Activated naive CD4-positive, alpha-beta T cell treated with anti-CD3 and anti-CD28 coated beads, Interleukin-2, amount 50 U/mL, for 72 hours (primary cell): ENCODE data around the gene SLCO2A1. TPM values are rescaled to one million over a fixed set of nuclear protein-coding genes. Genes with fewer than 3 reads are reported as not detected.

ENCODE experiments used
- ATAC-seq, 2 donors: fragments of 150-1000 bp; cut with Tn5 transposase; 2 replicates each; pipeline ENCODE4 v1.10.0; 2021; ENCODE audit warnings: mild to moderate bottlenecking in 2 of 2, moderate library complexity in 2 of 2
- DNase-seq, 2 donors: peaks; one replicate each; pipeline ENCODE4 v3.0.0; 2021 to 2022; ENCODE audit warnings: low spot score in 2 of 2
- H3K27ac Mint-ChIP-seq, 2 donors: one replicate each; pipeline ENCODE4 v1.8.0; 2022; ENCODE audit warnings: mild to moderate bottlenecking in 2 of 2, mixed read lengths in 2 of 2
- H3K36me3 Mint-ChIP-seq, 2 donors: one replicate each; pipeline ENCODE4 v1.8.0; 2022; ENCODE audit warnings: mixed read lengths in 2 of 2
- H3K9me3 Mint-ChIP-seq, 2 donors: one replicate each; pipeline ENCODE4 v1.8.0; 2022; ENCODE audit warnings: mixed read lengths in 2 of 2
- total RNA-seq, 2 donors: library from RNA; stranded (reverse); gene quantifications; one replicate each; pipeline ENCODE4 v1.2.3, GENCODE V29; 2022

The SLCO2A1 gene
- total RNA-seq, 2 donors from 2014 or later = not detected

DNA sequence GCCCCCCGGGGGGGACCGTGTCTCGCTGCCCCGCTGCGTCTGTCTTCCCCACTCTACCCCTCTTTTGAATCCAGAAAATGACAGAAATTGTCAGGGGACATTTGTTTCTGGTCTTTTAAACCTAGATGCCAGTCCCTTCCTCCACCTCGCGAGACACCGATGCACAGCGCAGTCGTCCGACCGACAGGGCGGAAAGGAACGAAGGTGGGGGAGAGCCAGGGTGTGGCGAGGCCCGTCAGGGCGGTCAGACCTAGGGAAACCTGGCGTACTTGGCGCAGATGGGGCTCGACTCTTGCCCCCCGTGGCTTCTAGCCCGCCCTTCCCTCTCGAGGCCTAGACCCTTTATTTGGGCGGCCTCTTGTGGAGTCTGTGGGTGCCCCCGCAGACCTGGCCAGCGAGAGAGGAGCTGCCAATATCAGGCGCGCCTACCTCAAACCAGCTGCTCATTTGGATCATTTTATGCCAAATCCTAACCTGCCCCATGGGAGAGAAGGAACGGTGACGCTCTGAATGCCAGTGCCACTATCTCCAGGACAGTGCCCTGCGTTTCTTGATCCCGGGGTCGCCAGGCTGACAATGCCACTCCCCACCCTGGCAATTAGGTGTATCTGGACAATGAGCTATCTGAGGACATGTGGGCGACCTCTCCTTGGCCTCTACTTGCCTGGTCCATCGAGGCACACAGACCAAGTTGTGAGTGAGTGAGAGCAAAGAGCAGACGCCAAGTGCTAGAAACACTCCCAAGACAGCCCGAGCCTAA, 133.5 kb downstream of the SLCO2A1 start:
- ATAC-seq (peak in 1 of 2 donors; percentile 42), DNase-seq (no peak)
- H3K27ac Mint-ChIP-seq = no peak overlapping the region
- no peaks in the 10 kb centered on the region for H3K36me3 Mint-ChIP-seq
- H3K9me3 Mint-ChIP-seq = no peaks in the 10 kb centered on the region

GRCh38 chr3:133895208-133896001, 134.3 kb downstream of the SLCO2A1 start, which contains the start of gene RAB6B:
Gene RAB6B (minus strand): TSS chr3:133895882. CDS start chr3:133895466, 416 bp downstream.
- H3K9me3 Mint-ChIP-seq = no peaks in the 10 kb centered on the region
- peak; percentile 41 to 88 for ATAC-seq
- H3K36me3 Mint-ChIP-seq = no peaks in the 10 kb centered on the region
- peak in 1 of 2 donors; percentile 38 for DNase-seq
- H3K27ac Mint-ChIP-seq = no peak within 1 kb of the TSS

DNA sequence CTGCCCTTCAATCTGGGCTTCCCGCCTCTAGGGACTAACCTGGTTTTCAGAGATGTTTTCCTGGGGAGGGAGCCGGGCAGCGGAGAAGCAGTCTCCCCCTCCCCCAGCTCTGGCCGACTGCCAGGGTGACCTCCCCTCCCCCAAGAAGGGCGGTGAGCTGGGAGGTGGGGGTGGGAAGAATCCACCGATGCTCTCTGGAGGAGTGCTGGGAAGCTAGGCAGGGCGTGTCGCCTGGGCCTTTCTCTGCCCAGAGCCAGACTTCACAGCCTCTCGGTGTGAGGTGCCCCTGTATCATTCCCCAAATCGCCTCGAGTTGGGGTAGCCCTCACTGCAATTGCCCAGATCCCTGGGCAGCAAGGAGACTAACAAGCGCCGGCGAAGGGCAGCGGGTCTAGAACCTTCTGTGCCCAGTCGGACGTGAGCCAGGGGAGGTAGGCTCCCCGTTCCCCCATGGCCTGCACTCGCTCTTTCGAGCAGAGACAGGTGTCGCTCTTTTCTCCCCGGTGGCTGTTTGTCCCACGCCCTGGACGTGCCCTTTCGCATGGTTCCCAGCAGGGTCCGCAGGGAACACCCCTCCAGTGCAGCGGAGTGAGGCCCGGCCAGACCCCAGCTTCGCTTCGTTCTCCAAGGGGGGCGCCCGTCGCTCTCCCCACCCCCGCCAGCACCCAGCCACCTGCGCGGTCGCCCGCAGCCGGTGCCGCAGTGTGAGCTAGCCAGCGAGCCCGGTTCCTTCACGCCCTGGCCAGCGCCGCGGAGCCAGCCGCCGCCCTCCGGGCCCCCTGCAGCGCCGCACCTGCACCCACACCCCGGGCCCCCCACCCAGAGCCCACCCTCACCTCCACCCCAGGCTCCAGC, 135.1 kb downstream of the SLCO2A1 start:
- no peak overlapping the region for H3K27ac Mint-ChIP-seq

DNA sequence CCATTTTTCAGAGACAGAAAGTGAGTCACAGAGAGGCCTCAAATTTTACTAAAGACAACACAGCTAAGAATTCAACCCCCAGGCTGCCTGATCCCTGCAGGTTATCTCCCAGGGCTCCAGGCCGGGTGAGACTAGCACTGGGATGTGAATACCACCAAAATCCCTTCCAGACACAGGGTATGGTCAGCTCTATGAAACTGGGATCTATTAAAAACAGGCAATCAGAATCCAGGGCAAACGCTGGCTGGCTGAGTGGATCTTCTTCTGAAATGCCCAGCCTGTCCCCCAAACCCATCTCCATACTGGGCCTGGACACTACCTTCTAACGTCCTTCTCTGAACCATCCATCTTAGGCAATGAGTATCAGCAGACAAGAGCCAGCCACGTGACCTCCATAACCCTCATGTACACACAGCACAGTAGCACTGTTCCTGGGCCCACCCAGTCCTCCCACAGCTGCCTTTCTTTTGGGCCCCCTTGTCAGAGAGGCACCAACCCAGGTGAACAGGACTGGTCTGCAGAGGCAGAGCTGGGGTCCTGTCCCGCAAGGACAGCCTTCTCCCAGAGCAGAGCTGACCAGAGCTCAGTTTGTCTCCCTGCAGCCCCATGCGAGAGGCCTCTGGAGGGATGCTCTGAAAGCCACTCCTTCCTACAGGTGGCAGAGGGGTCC, 135.9 kb downstream of the SLCO2A1 start:
- no peaks in the 10 kb centered on the region for H3K9me3 Mint-ChIP-seq
- H3K27ac Mint-ChIP-seq = no peak overlapping the region
- ATAC-seq (no peak), DNase-seq (no peak)
- H3K36me3 Mint-ChIP-seq = no peaks in the 10 kb centered on the region

More for the DNA sequence above, 135.1 kb downstream of the SLCO2A1 start:
- ATAC-seq = peak in 1 of 2 donors; percentile 22
- no peak for DNase-seq
- H3K9me3 Mint-ChIP-seq = no peaks in the 10 kb centered on the region
- H3K36me3 Mint-ChIP-seq = no peaks in the 10 kb centered on the region

DNA sequence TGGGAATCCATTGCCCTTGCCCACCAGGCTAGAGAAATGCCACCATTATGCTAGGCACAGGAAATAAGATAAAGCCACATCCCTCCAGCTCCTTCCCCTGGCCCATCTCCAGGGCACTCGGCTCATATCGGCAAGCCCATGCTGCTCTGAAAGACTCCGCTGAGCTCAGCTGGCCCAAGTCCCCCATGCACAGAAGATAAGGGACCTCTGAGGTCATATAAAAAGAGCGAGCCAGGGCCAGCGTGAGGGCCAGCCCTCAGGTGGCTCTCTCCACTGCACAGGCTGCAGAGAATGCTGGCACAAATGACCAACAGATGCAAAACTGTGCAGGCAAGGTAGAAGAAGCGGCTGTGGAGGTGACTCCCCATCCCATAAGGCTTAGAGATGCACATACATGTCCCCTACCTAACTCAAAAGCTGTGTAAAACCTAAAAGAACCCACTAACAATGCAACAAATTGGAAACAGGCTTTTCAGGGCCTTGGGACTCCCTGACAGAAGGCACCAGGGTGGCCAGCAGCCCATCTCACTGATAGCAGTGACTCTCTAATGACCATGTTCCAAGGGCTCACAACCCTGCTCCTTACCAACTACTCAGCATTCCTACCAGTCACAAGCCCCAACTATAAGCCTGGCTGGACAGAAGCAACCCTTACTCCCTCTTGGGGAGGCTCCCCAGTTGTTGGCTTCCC, 137.0 kb downstream of the SLCO2A1 start:
- Mint-ChIP-seq H3K36me3 (no peaks in the 10 kb centered on the region), H3K27ac (no peak overlapping the region), H3K9me3 (no peaks in the 10 kb centered on the region)
- no peak for DNase-seq
- ATAC-seq = no peak

- ATAC-seq = no peak
- no peaks in the 10 kb centered on the region for H3K9me3 Mint-ChIP-seq
- no peaks in the 10 kb centered on the region for H3K36me3 Mint-ChIP-seq
- no peak for DNase-seq
- H3K27ac Mint-ChIP-seq = no peak overlapping the region
These were observed 137.9 kb downstream of the SLCO2A1 start for GRCh38 chr3:133891662-133892378.

DNA sequence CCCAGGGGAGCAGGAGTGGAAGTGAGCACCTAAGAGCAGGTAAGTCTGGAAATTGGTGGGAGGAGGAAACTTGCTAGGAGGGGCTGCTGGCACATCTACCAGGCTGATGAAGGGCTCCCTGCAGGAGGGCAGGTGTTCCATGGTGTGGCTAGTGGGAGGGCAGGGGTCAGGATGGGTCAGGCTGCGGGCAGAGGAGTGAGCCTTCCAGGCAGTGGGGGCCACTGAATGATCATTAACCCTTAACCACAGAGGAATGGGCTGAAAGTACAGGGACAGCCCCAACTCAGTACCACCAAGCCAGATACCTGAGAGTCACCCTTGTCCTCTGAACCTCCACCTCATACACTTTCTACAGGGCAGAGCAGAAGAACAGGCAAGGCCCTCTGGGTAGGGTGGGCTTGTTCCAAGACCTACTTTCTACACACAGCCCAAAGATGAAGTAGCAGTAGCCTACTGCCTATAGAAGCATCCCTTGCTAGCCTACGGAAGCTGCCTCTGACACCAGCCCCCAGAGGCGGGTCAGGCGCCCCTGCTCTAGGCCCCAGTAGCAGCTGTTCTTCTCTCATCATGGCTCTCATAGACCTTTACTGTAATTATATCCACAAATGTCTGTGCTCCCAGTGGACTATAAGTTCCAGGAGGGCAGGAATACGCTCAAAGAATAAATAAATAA, 138.6 kb downstream of the SLCO2A1 start:
- no peak for ATAC-seq
- no peaks in the 10 kb centered on the region for H3K9me3 Mint-ChIP-seq
- no peaks in the 10 kb centered on the region for H3K36me3 Mint-ChIP-seq
- H3K27ac Mint-ChIP-seq = no peak overlapping the region
- no peak for DNase-seq

DNA sequence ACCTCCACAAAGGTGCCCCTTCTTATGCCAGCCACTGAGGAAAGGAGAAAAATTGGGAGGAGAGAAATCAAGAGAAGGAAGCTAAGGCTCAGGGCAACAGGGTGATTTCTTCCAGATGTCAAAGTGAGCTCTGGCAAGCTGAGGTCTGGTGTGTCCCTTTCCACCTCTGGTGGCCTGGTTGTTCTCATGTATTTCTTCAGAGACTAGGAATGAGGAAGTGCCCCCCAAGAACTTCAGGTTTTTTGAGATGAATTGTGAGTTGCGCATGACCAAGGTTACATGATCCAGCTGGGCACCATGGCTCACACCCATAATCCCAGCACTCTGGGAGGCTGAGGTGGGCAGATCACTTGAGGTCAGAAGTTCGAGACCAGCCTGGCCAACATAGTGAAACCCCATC, 139.7 kb downstream of the SLCO2A1 start:
- no peak overlapping the region for H3K27ac Mint-ChIP-seq
- DNase-seq (no peak), ATAC-seq (no peak)
- no peaks in the 10 kb centered on the region for H3K36me3 Mint-ChIP-seq
- no peaks in the 10 kb centered on the region for H3K9me3 Mint-ChIP-seq

GRCh38 chr3:133888726-133889340, 140.9 kb downstream of the SLCO2A1 start:
- H3K9me3 Mint-ChIP-seq = no peaks in the 10 kb centered on the region
- no peak for DNase-seq
- H3K36me3 Mint-ChIP-seq = no peaks in the 10 kb centered on the region
- ATAC-seq = no peak
- H3K27ac Mint-ChIP-seq = no peak overlapping the region

- DNase-seq (no peak), ATAC-seq (no peak)
- H3K9me3 Mint-ChIP-seq = no peaks in the 10 kb centered on the region
- no peak overlapping the region for H3K27ac Mint-ChIP-seq
- H3K36me3 Mint-ChIP-seq = no peaks in the 10 kb centered on the region
These were observed 141.7 kb downstream of the SLCO2A1 start for GRCh38 chr3:133887803-133888703.

GRCh38 chr3:133887074-133887802, 142.5 kb downstream of the SLCO2A1 start:
- ATAC-seq (no peak), DNase-seq (no peak)
- H3K27ac Mint-ChIP-seq = no peak overlapping the region
- H3K36me3 Mint-ChIP-seq = no peaks in the 10 kb centered on the region
- no peaks in the 10 kb centered on the region for H3K9me3 Mint-ChIP-seq

GRCh38 chr3:133886031-133886722, 143.5 kb downstream of the SLCO2A1 start:
- ATAC-seq (no peak), DNase-seq (no peak)
- H3K27ac Mint-ChIP-seq = no peak overlapping the region
- H3K9me3 Mint-ChIP-seq = no peaks in the 10 kb centered on the region
- H3K36me3 Mint-ChIP-seq = no peaks in the 10 kb centered on the region
